ENCODE data around the gene MTUS2.

The MTUS2 gene

DNA sequence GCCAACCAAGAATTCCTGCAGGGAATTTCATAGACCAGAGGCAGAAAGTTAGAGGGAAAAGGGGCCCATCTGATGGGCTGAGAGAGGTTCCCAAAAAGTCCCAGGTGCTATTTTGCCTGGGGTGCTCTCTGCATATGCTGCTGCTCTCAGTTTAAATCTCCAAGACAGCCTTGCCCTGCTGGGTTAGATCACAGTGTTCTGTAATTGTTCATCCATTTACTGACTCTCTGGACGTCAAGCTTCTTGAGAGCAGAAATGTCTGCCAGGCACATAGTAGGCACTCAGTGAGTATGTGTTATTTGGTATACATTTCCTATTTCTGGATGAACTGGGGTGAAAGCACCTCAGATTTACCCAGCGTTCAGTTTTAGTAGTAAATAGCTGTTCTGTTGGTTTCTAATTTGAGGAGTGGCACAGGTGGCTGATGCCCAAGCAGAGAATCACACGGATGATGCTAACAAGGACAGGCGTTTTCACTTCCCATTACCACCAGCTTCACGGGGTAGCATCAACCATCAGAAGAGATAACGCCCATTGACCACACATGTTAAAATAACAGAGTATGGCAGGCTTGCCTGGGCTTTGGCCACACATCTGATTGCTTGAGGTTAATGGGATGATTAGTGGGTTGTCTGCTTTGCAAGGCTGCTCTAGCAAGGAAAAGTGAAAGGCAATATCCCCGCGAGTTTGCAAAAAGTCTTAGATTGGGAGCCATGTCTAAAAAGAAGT, 614.2 kb downstream of the MTUS2 start:
- Histone ChIP-seq H4K20me1 (ENCODE audit: control insufficient read depth, insufficient read depth, low read depth, low read length) (no peaks in the 10 kb centered on the region), H3K27ac (ENCODE audit: low read depth, low read length) (no peak overlapping the region), H3K27me3 (ENCODE audit: control insufficient read depth, low read length) (peaks cover 5% of the 10 kb centered on the region), H3K4me1 (ENCODE audit: control insufficient read depth, low read length) (0 out of 2 replicates have a peak, but pooled peaks cover 7% of the 10 kb centered on the region), H3F3A (ENCODE audit: control insufficient read depth, insufficient read depth) (no peaks in the 10 kb centered on the region), H3K4me3 (ENCODE audit: low read length) (no peak overlapping the region), H3K4me2 (ENCODE audit: low read length) (no peak overlapping the region), H3K9me2 (replicated peaks; ENCODE audit: control insufficient read depth, low read length) (no peaks in the 10 kb centered on the region), H3K79me2 (ENCODE audit: control insufficient read depth, low read length) (no peaks in the 10 kb centered on the region), H3K9me3 (ENCODE audit: control insufficient read depth, insufficient read depth, low read length) (no peaks in the 10 kb centered on the region), H3K36me3 (ENCODE audit: control insufficient read depth, low read length) (no peaks in the 10 kb centered on the region)
- TF ChIP-seq, protein P1, sequence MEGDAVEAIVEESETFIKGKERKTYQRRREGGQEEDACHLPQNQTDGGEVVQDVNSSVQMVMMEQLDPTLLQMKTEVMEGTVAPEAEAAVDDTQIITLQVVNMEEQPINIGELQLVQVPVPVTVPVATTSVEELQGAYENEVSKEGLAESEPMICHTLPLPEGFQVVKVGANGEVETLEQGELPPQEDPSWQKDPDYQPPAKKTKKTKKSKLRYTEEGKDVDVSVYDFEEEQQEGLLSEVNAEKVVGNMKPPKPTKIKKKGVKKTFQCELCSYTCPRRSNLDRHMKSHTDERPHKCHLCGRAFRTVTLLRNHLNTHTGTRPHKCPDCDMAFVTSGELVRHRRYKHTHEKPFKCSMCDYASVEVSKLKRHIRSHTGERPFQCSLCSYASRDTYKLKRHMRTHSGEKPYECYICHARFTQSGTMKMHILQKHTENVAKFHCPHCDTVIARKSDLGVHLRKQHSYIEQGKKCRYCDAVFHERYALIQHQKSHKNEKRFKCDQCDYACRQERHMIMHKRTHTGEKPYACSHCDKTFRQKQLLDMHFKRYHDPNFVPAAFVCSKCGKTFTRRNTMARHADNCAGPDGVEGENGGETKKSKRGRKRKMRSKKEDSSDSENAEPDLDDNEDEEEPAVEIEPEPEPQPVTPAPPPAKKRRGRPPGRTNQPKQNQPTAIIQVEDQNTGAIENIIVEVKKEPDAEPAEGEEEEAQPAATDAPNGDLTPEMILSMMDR (IDR thresholded peaks at IDR 0.05; ENCODE audit: low read depth, low read length, poor library complexity, severe bottlenecking): no peak
- no peak for TF ChIP-seq EZH2phosphoT487 (IDR thresholded peaks at IDR 0.05; ENCODE audit: borderline replicate concordance, low read length)

DNA sequence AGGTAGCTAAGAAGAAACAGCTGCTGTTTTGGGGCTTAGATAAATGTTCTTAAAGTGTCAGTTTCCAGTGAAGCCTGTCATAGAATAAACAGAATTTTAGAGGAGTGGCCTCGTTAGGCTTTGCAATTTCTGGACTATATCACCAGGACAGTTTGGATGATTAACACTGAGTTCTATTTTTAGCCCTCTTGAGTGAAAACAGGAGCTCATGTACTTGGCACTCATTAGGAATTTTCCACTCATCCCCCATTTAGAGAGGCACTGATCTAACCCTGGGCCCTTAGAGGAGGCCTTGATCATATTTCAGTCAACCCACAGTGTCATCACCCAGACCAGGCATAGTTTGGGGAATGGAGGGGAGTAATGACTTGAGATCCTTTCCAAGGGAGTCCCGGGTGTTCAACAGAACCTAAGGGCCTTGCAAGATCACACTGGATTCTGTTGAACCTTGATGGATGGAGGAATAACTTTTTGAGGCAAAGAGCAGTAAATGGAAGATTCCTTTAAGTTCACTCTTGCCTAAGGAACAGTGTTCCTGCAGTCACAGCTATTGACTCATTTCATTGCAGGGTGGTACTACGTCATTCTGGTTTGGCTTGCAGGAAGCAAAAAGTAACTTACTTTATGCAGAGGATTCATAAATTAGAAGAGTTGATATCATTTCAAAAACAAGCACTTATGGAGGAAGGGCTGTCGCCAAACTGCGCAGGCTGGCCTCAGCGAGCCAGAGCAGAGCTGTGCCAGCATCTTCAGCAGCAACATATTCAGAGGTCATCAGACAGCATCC, 615.2 kb downstream of the MTUS2 start:
- H3K9me2 ChIP-seq (replicated peaks; ENCODE audit: control insufficient read depth, low read length): no peaks in the 10 kb centered on the region
- H3F3A ChIP-seq (ENCODE audit: control insufficient read depth, insufficient read depth): no peaks in the 10 kb centered on the region
- H3K4me3 ChIP-seq (ENCODE audit: low read length): no peak overlapping the region
- peaks cover 1% of the 10 kb centered on the region; the same call in 1 of the 2 replicates for H3K27me3 ChIP-seq (ENCODE audit: control insufficient read depth, low read length)
- H3K4me1 ChIP-seq (ENCODE audit: control insufficient read depth, low read length): 0 out of 2 replicates have a peak, but pooled peaks cover 7% of the 10 kb centered on the region
- TF ChIP-seq, protein P1 (IDR thresholded peaks at IDR 0.05; ENCODE audit: low read depth, low read length, poor library complexity, severe bottlenecking): no peak
- no peak for TF ChIP-seq EZH2phosphoT487 (IDR thresholded peaks at IDR 0.05; ENCODE audit: borderline replicate concordance, low read length)
- H4K20me1 ChIP-seq (ENCODE audit: control insufficient read depth, insufficient read depth, low read depth, low read length): no peaks in the 10 kb centered on the region
- no peak overlapping the region for H3K27ac ChIP-seq (ENCODE audit: low read depth, low read length)
- H3K4me2 ChIP-seq (ENCODE audit: low read length): no peak overlapping the region
- H3K9me3 ChIP-seq (ENCODE audit: control insufficient read depth, insufficient read depth, low read length): no peaks in the 10 kb centered on the region
- H3K79me2 ChIP-seq (ENCODE audit: control insufficient read depth, low read length): no peaks in the 10 kb centered on the region
- no peaks in the 10 kb centered on the region for H3K36me3 ChIP-seq (ENCODE audit: control insufficient read depth, low read length)

DNA sequence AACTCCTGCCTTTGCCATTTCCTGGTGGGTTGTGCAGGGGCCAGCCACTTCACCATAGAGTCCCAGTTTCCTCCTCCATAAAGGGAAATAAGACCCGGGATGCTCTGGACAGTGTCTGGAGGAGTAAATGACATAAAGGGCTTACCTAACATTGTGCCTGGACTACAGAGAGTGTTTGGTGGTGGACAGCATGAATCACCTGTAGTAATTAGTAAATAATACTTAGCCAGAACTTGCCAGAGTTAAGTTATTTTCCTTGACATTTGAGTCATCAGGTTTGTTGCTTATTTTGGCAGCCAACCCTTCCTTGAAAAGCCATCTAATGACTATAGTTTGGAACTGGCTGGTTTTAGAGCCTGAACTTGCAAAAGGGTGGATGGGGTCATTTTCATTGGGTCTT, 616.2 kb downstream of the MTUS2 start:
- H3K79me2 ChIP-seq (ENCODE audit: control insufficient read depth, low read length): no peaks in the 10 kb centered on the region
- H3K4me1 ChIP-seq (ENCODE audit: control insufficient read depth, low read length): 0 out of 2 replicates have a peak, but pooled peaks cover 7% of the 10 kb centered on the region
- H3K9me3 ChIP-seq (ENCODE audit: control insufficient read depth, insufficient read depth, low read length): no peaks in the 10 kb centered on the region
- H3K27me3 ChIP-seq (ENCODE audit: control insufficient read depth, low read length): peaks cover 3% of the 10 kb centered on the region; the same call in 1 of the 2 replicates
- no peaks in the 10 kb centered on the region for H3F3A ChIP-seq (ENCODE audit: control insufficient read depth, insufficient read depth)
- H3K4me3 ChIP-seq (ENCODE audit: low read length): no peak overlapping the region
- no peak overlapping the region for H3K27ac ChIP-seq (ENCODE audit: low read depth, low read length)
- H4K20me1 ChIP-seq (ENCODE audit: control insufficient read depth, insufficient read depth, low read depth, low read length): no peaks in the 10 kb centered on the region
- TF ChIP-seq, protein P1 (IDR thresholded peaks at IDR 0.05; ENCODE audit: low read depth, low read length, poor library complexity, severe bottlenecking): no peak
- TF ChIP-seq EZH2phosphoT487 (IDR thresholded peaks at IDR 0.05; ENCODE audit: borderline replicate concordance, low read length): no peak
- H3K4me2 ChIP-seq (ENCODE audit: low read length): no peak overlapping the region
- H3K9me2 ChIP-seq (replicated peaks; ENCODE audit: control insufficient read depth, low read length): no peaks in the 10 kb centered on the region
- no peaks in the 10 kb centered on the region for H3K36me3 ChIP-seq (ENCODE audit: control insufficient read depth, low read length)

Measured in DOHH2 (cell line).